SK-N-SH (cell line): Measurements from ENCODE around the gene AUTS2. TPM values are rescaled to one million over a fixed set of nuclear protein-coding genes. Genes with fewer than 3 reads are reported as not detected.

Source experiments
- CTCF ChIA-PET: fragments of 300-600, 350-600 bp; formaldehyde crosslinking; extraction: SDS; loops from one replicate; lab custom pipeline; 2021; lab: Yijun Ruan, JAX
- POLR2A ChIA-PET: fragments of 350-600 bp; sonication (Branson Sonifier 250); formaldehyde crosslinking; extraction: SDS; loops from one replicate; lab custom pipeline; 2020; ENCODE audit warnings: antibody characterized with exemption, inconsistent platforms; lab: Yijun Ruan, JAX
- DNase-seq: peaks from one replicate; pipeline ENCODE4 v3.0.0; 2012
- H2AFZ ChIP-seq: fragments of 200-600 bp; sonication (generic); 2 replicates; pipeline ENCODE4 v1.8.1; 2016; ENCODE audit warnings: antibody characterized with exemption, mild to moderate bottlenecking, low read depth
- H3F3A ChIP-seq: fragments of 200-600 bp; sonication (generic); replicated peaks from 2 replicates; pipeline ENCODE3; 2016; ENCODE audit warnings: antibody characterized with exemption, mild to moderate bottlenecking; ENCODE audit not compliant: insufficient read depth
- H3K27ac ChIP-seq, 2 experiments: fragments of 200-500 bp in 1 of 2; fragments of 200-600 bp in 1 of 2; sonication (Bioruptor generic) in 1 of 2; sonication (generic), shearing (Covaris generic) in 1 of 2; 2 replicates each; pipeline versions ENCODE4 v1.5.1 to v1.6.1; 2014 to 2016; ENCODE audit warnings: low read depth in 2 of 2, inconsistent platforms in 1 of 2, low read length in 1 of 2, mild to moderate bottlenecking in 1 of 2, mixed read lengths in 1 of 2
- H3K27me3 ChIP-seq: fragments of 200-600 bp; sonication (generic), shearing (Covaris generic); 2 replicates; pipeline ENCODE4 v1.6.1; 2016; ENCODE audit warnings: mixed run types; ENCODE audit not compliant: insufficient read depth
- H3K36me3 ChIP-seq, 2 experiments: fragments of 200-500 bp in 1 of 2; fragments of 200-600 bp in 1 of 2; sonication (Bioruptor generic) in 1 of 2; sonication (generic) in 1 of 2; replicated peaks in 1 of 2; 2 replicates each; pipeline versions ENCODE3 to v1.5.1; 2014 to 2016; ENCODE audit warnings: low read length in 1 of 2, mild to moderate bottlenecking in 1 of 2; ENCODE audit not compliant: insufficient read depth in 2 of 2, control insufficient read depth in 1 of 2
- H3K4me1 ChIP-seq, 2 experiments: fragments of 200-500 bp in 1 of 2; fragments of 200-600 bp in 1 of 2; sonication (Bioruptor generic) in 1 of 2; sonication (generic), shearing (Covaris generic) in 1 of 2; 2 replicates each; pipeline versions ENCODE4 v1.5.1 to v1.6.1; 2014 to 2016; ENCODE audit warnings: low read depth in 1 of 2, low read length in 1 of 2, mixed run types in 1 of 2; ENCODE audit not compliant: insufficient read depth in 2 of 2, control insufficient read depth in 1 of 2
- H3K4me2 ChIP-seq: fragments of 200-600 bp; sonication (generic), shearing (Covaris generic); 2 replicates; pipeline ENCODE4 v1.6.1; 2017; ENCODE audit warnings: mixed run types
- H3K4me3 ChIP-seq, 2 experiments: fragments of 200-500 bp in 1 of 2; fragments of 200-600 bp in 1 of 2; sonication (Bioruptor generic) in 1 of 2; sonication (generic), shearing (Covaris generic) in 1 of 2; 2 replicates each; pipeline versions ENCODE4 v1.5.1 to v1.8.1; 2014 to 2016; ENCODE audit warnings: low read depth in 2 of 2, inconsistent platforms in 1 of 2, low read length in 1 of 2, mild to moderate bottlenecking in 1 of 2, mixed read lengths in 1 of 2, moderate library complexity in 1 of 2
- H3K79me2 ChIP-seq: fragments of 200-600 bp; sonication (generic); 2 replicates; pipeline ENCODE4 v1.8.1; 2017; ENCODE audit warnings: mild to moderate bottlenecking; ENCODE audit not compliant: insufficient read depth
- H3K9ac ChIP-seq: fragments of 200-600 bp; sonication (generic); 2 replicates; pipeline ENCODE4 v1.6.1; 2017; ENCODE audit warnings: mixed run types
- H3K9me2 ChIP-seq: fragments of 200-600 bp; sonication (generic); 2 replicates; pipeline ENCODE4 v1.6.1; 2017; ENCODE audit warnings: mixed run types
- H3K9me3 ChIP-seq: fragments of 200-600 bp; sonication (generic); 2 replicates; pipeline ENCODE4 v1.6.1; 2017; ENCODE audit warnings: mixed run types, mild to moderate bottlenecking, moderate library complexity
- H4K20me1 ChIP-seq: fragments of 200-600 bp; sonication (generic); 2 replicates; pipeline ENCODE4 v1.6.1; 2017; ENCODE audit warnings: mild to moderate bottlenecking, mixed run types; ENCODE audit not compliant: insufficient read depth
- CHD2 ChIP-seq: fragments of 150-350 bp; IDR thresholded peaks from 2 replicates; pipeline ENCODE4 v1.6.1; 2018; ENCODE audit warnings: low read length; ENCODE audit not compliant: partially characterized antibody
- FOXJ3 ChIP-seq: sonication (generic); formaldehyde crosslinking; IDR thresholded peaks from 2 replicates; pipeline ENCODE4 v1.5.1; 2020; ENCODE audit warnings: mild to moderate bottlenecking, missing genetic modification reagents
- GABPA ChIP-seq: IDR thresholded peaks from 2 replicates; pipeline ENCODE4 v1.4.0; 2012; ENCODE audit warnings: low read depth, mild to moderate bottlenecking
- IRF3 ChIP-seq: fragments of 150-350 bp; IDR thresholded peaks from 2 replicates; pipeline ENCODE4 v1.6.1; 2016; ENCODE audit warnings: mild to moderate bottlenecking, low read depth, low read length
- JUND ChIP-seq: IDR thresholded peaks from 2 replicates; pipeline ENCODE4 v1.4.0; 2012
- MEF2A ChIP-seq: IDR thresholded peaks from 2 replicates; pipeline ENCODE4 v1.4.0; 2012; ENCODE audit warnings: low read depth, borderline replicate concordance
- MXI1 ChIP-seq: IDR thresholded peaks from 2 replicates; pipeline ENCODE4 v1.6.1; 2012; ENCODE audit warnings: mild to moderate bottlenecking, low read depth, low read length, improper control_type of control experiment
- NRF1 ChIP-seq: IDR thresholded peaks from 2 replicates; pipeline ENCODE4 v1.6.1; 2012; ENCODE audit warnings: low read depth, mild to moderate bottlenecking, low read length
- POLR2AphosphoS5 ChIP-seq: IDR thresholded peaks from 2 replicates; pipeline ENCODE4 v1.6.1; 2012; ENCODE audit warnings: low read depth, low read length
- RCOR1 ChIP-seq: fragments of 150-350 bp; IDR thresholded peaks from 2 replicates; pipeline ENCODE4 v1.6.1; 2017; ENCODE audit warnings: antibody characterized with exemption, low read length
- RXRA ChIP-seq: IDR thresholded peaks from 2 replicates; pipeline ENCODE4 v1.4.0; 2012; ENCODE audit warnings: low read depth, mild to moderate bottlenecking, borderline replicate concordance
- SIN3A ChIP-seq: IDR thresholded peaks from 2 replicates; pipeline ENCODE4 v1.6.1; 2012; ENCODE audit warnings: low read depth, mild to moderate bottlenecking, low read length, moderate library complexity, borderline replicate concordance
- SMC3 ChIP-seq: IDR thresholded peaks from 2 replicates; pipeline ENCODE4 v1.6.1; 2012; ENCODE audit warnings: low read depth, low read length, improper control_type of control experiment
- USF1 ChIP-seq: IDR thresholded peaks from 2 replicates; pipeline ENCODE4 v1.4.0; 2012; ENCODE audit warnings: low read depth, borderline replicate concordance
- USF2 ChIP-seq: fragments of 150-350 bp; IDR thresholded peaks from 2 replicates; pipeline ENCODE4 v1.6.1; 2017; ENCODE audit warnings: antibody characterized with exemption, low read length, low read depth, borderline replicate concordance
- WGBS: methylation state at CpG from one replicate; pipeline ENCODE4 v1.1.6; 2017; ENCODE audit warnings: low lambda C conversion rate; 5-methylcytosine and 5-hydroxymethylcytosine counted together
- polyA plus RNA-seq, 3 experiments: library from polyadenylated mRNA; depleted of rRNA; stranded (reverse); fragments of >200 nt; gene quantifications; 2 replicates each; pipeline ENCODE4 v1.2.3, GENCODE V29; 2012
- TF ChIP-seq, protein P1 (sequence below): IDR thresholded peaks from 2 replicates; pipeline ENCODE4 v1.4.0; 2012; ENCODE audit warnings: low read depth, borderline replicate concordance
- TF ChIP-seq, protein P2 (sequence below): IDR thresholded peaks from 2 replicates; pipeline ENCODE4 v1.4.0; 2012; ENCODE audit warnings: low read depth
- TF ChIP-seq, protein P3 (sequence below): IDR thresholded peaks from 2 replicates; pipeline ENCODE4; 2012
- TF ChIP-seq, protein P4 (sequence below): IDR thresholded peaks from 2 replicates; pipeline ENCODE4 v1.6.1; 2012; ENCODE audit warnings: mild to moderate bottlenecking, low read depth, low read length, moderate library complexity

Gene AUTS2
- polyA plus RNA-seq, 1 of the 3 experiments (the other 2 are of a cell fraction), result 15.6 TPM

- peak; percentile 95 for TF ChIP-seq JUND
- no peak for TF ChIP-seq NRF1
- no peak for TF ChIP-seq USF2
- TF ChIP-seq RCOR1, result no peak
- TF ChIP-seq RXRA, result peak; percentile 79
- no peak for TF ChIP-seq GABPA
- no peak for TF ChIP-seq CHD2
- no peak for TF ChIP-seq USF1
These were observed 1136.1 kb downstream of the AUTS2 start (continued) for GRCh38 chr7:70734411-70734810.

DNA sequence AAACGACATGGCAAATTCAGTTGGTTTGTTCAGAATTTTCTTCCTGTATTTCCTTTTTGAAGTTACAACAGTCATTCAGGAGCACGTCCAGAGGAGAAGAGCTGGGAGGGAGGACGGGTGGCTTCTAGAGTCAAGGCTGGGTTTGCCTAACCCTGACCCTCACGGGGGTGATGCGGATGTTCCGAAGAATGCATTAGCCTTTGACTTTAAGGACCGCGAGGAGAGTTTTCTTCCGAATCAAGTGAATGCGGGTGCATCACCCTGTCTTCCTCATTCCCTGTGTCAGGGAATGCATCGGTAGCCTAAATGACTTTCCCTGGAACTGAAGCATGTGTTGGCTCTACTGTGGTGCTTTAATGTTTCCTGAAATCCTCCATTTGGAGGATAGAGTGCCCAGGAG, 1137.0 kb downstream of the AUTS2 start:
- no peak for DNase-seq
- Histone ChIP-seq H3K27me3 (no peaks in the 10 kb centered on the region), H3K4me2 (peak overlapping the region; percentile 79), H3K4me3 (no peak overlapping the region), H3K79me2 (peaks cover 100% of the 10 kb centered on the region), H3K27ac (peak overlapping the region; percentile 14 to 64; a peak in 3 of 4 replicates), H2AFZ (no peak overlapping the region), H4K20me1 (peaks cover 86% of the 10 kb centered on the region), H3K36me3 (peaks cover 0 to 3% of the 10 kb centered on the region in 2 experiments), H3K9ac (no peak overlapping the region), H3K9me3 (no peaks in the 10 kb centered on the region), H3F3A (peaks cover 32% of the 10 kb centered on the region), H3K4me1 (peaks cover 23 to 34% of the 10 kb centered on the region in 2 experiments), H3K9me2 (no peaks in the 10 kb centered on the region)
- ChIA-PET POLR2A (no interaction called here), CTCF (interaction anchor here (1.5 kb wide), 1 partner anchor 37 kb away, joined by 5 read pairs; no protein-coding TSS in a partner anchor)
- TF ChIP-seq GABPA, result no peak
- TF ChIP-seq, protein P1, sequence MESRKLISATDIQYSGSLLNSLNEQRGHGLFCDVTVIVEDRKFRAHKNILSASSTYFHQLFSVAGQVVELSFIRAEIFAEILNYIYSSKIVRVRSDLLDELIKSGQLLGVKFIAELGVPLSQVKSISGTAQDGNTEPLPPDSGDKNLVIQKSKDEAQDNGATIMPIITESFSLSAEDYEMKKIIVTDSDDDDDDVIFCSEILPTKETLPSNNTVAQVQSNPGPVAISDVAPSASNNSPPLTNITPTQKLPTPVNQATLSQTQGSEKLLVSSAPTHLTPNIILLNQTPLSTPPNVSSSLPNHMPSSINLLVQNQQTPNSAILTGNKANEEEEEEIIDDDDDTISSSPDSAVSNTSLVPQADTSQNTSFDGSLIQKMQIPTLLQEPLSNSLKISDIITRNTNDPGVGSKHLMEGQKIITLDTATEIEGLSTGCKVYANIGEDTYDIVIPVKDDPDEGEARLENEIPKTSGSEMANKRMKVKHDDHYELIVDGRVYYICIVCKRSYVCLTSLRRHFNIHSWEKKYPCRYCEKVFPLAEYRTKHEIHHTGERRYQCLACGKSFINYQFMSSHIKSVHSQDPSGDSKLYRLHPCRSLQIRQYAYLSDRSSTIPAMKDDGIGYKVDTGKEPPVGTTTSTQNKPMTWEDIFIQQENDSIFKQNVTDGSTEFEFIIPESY, result no peak
- TF ChIP-seq, protein P2, sequence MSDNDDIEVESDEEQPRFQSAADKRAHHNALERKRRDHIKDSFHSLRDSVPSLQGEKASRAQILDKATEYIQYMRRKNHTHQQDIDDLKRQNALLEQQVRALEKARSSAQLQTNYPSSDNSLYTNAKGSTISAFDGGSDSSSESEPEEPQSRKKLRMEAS, result no peak
- TF ChIP-seq, protein P3, sequence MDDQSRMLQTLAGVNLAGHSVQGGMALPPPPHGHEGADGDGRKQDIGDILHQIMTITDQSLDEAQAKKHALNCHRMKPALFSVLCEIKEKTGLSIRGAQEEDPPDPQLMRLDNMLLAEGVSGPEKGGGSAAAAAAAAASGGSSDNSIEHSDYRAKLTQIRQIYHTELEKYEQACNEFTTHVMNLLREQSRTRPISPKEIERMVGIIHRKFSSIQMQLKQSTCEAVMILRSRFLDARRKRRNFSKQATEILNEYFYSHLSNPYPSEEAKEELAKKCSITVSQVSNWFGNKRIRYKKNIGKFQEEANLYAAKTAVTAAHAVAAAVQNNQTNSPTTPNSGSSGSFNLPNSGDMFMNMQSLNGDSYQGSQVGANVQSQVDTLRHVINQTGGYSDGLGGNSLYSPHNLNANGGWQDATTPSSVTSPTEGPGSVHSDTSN, result no peak
- no peak for TF ChIP-seq SMC3
- no peak for TF ChIP-seq JUND
- no peak for TF ChIP-seq USF2
- TF ChIP-seq POLR2AphosphoS5, result no peak
- no peak for TF ChIP-seq FOXJ3 (CRISPR knock-in tag)
- TF ChIP-seq IRF3, result no peak
- TF ChIP-seq MXI1, result no peak
- no peak for TF ChIP-seq SIN3A
- TF ChIP-seq, protein P4, sequence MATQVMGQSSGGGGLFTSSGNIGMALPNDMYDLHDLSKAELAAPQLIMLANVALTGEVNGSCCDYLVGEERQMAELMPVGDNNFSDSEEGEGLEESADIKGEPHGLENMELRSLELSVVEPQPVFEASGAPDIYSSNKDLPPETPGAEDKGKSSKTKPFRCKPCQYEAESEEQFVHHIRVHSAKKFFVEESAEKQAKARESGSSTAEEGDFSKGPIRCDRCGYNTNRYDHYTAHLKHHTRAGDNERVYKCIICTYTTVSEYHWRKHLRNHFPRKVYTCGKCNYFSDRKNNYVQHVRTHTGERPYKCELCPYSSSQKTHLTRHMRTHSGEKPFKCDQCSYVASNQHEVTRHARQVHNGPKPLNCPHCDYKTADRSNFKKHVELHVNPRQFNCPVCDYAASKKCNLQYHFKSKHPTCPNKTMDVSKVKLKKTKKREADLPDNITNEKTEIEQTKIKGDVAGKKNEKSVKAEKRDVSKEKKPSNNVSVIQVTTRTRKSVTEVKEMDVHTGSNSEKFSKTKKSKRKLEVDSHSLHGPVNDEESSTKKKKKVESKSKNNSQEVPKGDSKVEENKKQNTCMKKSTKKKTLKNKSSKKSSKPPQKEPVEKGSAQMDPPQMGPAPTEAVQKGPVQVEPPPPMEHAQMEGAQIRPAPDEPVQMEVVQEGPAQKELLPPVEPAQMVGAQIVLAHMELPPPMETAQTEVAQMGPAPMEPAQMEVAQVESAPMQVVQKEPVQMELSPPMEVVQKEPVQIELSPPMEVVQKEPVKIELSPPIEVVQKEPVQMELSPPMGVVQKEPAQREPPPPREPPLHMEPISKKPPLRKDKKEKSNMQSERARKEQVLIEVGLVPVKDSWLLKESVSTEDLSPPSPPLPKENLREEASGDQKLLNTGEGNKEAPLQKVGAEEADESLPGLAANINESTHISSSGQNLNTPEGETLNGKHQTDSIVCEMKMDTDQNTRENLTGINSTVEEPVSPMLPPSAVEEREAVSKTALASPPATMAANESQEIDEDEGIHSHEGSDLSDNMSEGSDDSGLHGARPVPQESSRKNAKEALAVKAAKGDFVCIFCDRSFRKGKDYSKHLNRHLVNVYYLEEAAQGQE, result no peak
- TF ChIP-seq MEF2A, result no peak
- 92% methylated on average over 11 of the region's 11 CpGs for WGBS
